Hematopoietic multipotent progenitor cell treated with erythropoietin and hydrocortisone succinate and interleukin-3 and kit ligand, for 17 days (in vitro differentiated cells): ENCODE data around the gene NCF4.

Source experiments
- DNase-seq: peaks from one replicate; pipeline ENCODE4 v3.0.0-alpha.2; 2015; ENCODE audit warnings: low spot score

NCF4 gene

DNA sequence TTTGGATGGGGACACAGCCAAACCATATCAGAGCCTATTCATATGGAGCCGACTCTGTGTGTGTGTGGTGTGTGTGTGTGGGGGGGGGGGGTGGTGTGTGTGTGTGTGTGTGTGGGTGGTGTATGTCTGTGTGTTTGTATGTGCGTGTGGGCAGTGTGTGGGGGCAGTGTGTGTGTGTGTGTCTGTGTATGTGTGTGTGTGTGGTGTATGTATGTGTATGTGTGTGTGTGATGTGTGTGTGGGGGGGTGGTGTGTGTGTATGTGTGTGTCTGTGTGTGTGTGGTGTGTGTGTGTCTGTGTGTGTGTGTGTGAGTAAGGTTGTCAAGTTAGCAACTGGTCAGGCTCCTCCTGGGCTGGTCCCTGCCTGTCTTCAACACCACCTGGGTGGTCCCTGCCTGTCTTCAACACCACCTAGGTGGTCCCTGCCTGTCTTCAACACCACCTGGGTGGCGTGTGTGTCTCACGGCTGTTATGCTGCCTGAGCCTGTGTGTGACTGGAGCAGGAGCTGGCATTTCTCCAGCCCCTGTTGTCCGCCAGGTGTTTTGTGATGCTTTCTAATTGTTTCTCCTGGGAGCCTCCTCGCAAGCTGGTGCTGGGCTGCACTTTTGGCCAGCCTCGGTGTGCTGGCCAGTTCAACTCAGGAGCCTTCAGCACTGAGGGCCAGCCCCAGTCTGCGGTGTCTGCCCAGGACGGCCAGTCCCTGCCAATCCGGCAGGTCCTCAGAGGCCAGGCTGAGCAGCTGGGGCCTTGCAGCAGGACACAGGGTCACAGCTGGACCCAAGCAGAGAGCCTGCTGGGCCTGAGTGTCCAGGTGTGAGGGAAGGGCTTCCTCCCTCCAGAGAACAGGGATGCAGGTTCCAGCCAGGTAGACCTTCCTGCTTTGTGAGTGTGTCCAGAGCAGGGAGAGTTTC lies 22.4 kb upstream of the NCF4 start:
- no peak for DNase-seq

GRCh38 chr22:36839356-36840073 lies 21.3 kb upstream of the NCF4 start:
- DNase-seq, result no peak

DNA sequence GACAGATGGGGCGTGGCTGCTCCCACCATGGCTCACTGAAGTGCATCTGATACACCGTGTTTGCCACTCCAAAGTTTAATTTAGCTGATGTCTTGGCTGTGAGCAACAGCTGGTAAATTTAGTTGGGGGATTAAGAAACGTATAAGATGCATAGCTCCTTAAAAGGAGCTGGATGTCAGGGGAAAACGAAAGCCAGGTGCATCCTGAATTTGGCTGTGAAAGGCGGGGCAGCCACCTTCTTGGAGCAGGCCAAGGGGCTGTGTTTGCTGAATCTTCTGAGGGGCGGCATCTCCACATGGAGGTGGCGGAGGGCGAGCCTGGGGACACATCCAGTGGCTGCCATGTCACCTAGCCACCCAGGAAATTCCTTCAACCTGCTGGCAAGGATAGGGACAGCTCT lies 20.7 kb upstream of the NCF4 start:
- DNase-seq, result no peak

- no peak for DNase-seq
Measured at GRCh38 chr22:36846271-36846670, 14.5 kb upstream of the NCF4 start.

DNA sequence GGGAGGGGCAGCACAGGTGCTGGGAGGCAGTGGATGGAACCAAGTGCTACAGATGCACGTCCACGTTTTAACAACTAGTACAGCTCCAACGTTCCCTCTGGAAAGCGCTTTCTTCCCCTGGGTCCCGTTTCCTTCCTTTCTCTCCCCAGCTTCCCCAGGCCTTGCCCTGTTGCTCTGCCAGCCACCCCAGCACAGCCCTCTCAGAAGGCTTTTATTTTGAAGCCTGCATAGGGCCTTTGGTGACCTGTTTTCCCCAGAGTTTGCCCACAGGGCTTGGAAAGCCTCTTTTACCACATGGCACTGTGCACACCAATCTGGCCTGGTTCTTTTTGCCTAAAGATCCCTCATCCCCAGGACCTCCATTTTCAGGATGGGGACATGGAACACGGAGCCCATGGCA lies 13.9 kb upstream of the NCF4 start:
- no peak for DNase-seq

DNA sequence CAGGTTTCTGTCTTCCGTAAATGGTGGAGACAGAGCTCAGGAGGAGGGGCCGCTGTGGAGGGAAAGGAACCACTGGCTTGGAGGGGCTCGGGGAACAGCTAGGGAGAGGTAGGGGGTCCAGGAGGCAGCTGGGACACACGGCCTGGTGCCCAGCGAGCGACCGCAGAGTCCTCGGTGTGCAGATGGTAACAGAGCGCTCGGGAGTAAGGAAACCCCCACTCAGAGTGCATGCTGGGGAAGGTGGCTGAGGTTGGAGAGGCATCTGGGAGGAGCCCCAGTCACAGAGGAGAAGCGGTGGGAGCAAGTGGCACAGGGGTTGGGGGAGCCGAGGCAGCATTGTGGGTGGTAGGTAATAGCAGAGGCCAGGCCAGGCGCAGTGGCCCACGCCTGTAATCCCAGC lies 10.8 kb upstream of the NCF4 start:
- no peak for DNase-seq

- no peak for DNase-seq
Measured at GRCh38 chr22:36850682-36851081, 10.1 kb upstream of the NCF4 start.

DNA sequence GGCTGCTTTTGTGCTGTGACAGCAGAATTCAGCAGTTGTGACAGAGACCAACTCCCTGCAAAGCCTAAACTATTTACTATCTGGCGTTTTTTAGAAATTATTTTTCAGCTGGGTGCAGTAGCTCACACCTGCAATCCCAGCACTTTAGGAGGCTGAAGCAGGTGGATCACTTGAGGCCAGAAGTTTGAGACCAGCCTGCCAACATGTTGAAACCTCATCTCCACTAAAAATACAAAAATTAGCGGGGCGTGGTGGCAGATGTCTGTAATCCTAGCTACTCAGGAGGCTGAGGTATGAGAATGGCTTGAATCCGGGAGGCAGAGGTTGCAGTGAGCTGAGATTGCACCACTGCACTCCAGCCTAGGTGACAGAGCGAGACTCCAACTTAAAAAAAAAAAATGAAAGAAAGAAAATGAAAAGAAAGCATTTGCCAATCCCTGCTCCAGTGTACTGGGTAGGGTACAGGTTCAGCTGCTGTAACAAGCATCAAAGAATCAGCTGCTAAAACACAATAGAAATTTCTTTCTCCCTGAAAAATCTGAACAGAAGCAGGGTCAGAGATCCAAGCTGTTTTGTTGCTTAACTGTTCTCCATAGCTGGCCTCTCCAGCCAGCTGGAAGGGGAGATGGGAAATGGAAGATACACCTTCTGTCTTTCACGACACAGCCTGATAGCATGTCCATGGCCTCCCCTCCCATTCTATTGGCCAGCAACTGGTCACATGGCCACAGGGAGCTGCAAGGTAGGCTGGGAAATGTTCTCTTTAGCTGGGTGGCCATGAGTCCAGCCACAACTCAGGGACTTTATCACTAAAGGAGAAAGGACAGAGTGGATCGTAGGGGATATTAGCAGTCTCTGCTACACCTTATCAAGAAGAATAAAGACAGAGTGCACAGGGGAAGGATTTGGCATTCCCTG lies 8.5 kb upstream of the NCF4 start:
- no peak for DNase-seq

- DNase-seq, result peak; percentile 56
Measured at GRCh38 chr22:36853407-36854099, 7.3 kb upstream of the NCF4 start.

DNA sequence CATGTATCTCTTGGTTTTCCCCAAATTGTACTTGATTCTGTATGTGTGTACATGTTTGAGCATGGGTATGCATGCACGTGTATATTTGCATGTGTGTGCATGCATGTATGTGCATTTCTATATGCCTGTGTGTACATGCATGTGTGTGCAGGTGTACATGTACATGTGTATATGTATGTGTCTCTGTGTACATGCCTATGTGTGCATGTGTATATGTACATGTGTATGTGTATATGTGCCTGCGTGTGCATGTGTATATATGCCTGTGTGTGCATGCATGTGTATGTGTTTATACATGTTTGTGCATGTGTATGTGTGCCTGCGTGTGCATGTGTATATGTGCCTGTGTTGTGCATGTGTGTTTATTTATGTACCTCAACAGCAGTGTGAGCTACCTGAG lies 5.3 kb upstream of the NCF4 start:
- DNase-seq, result no peak

DNA sequence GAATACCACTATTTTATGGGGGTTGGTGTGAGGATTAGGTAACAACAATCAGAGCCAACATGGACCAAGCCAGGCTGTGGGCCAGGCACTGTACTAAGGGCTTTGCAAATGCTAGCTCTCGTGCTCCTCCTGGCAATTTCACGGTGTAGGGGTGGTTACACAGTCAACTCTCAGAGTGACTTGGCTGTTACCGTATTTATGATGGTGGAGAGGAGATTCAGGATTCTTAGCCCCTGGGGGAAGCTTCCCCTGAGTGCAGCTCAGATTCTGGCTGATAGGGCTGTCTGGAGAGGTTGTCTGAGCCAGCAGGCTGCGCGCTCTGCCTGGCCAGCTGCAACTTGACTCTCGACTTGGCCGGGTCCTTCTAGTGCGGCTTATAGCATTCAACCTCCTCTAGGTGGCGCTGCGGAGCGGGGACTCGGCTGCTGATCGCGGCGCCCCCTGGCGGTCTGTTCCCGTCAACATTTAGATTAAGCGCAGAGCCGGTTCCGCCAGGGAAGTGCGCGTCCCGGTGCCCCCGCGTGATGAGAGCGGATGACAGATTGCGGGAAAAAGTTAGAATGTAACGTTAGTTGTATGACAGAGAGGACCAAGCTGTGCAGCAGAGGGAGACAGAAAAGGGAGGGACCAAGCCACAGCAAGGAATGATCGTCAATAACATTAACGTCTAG lies 4.5 kb upstream of the NCF4 start:
- peak; percentile 92 for DNase-seq

- DNase-seq, result no peak
Measured at GRCh38 chr22:36856792-36857135, 4.0 kb upstream of the NCF4 start.

GRCh38 chr22:36858156-36858555 lies 2.6 kb upstream of the NCF4 start:
- DNase-seq, result no peak

DNA sequence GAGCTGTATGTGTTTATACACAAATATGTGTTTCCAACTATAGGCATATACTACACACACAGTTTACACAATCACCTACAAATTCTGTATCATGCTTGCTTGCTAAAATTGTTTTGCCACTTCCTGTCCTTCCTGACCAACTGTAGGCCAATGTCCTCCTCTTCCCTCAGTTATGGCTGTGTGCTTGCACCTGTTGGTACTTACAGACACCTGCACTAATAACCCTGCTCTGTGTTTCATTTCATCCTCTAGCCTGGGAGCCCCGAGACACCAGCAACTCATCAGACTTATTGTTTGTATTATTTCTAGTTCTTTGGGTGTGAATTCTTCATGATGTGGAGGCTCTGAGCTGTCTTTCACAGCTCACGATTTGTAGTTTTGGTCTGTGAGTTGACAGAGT lies 1.8 kb upstream of the NCF4 start:
- DNase-seq, result no peak

DNA sequence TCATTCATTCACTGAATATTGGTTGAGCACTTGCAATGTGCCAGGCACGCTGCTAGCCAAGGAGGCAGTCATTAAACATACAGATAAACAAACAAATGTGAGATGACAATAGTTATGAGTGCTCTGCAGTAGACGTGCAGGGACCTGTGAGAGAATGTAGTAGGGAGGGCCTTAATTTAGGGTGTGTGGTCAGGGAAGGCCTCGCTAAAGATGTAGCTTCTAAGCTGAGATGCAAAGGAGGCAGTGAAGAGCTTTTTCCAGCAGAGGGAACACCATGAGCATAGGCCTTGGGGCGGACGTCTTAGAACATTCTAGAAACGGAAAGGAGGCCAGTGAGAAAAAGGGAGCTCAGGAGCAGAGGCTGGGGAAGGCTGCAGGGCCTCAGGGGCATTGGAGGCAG lies 789 bp upstream of the NCF4 start:
- no peak for DNase-seq

DNA sequence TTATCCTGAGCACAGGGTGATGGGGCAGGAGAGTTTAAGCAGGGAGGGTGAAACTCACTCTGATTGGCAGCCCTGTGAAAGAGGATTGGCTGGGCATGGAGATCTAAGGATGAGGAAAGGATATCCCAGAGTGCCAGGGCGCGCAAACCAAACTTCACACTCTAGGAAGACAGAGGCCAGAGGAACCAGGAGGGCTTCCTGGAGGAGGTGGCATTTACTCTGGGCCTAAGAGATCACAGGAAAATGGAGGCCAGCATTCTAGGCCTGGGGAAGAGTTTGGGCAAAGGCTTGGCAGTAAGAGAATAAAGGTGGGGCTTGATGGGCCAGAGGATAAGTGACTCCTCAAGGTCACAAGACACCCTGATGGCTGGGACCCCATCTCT lies 377 bp upstream of the NCF4 start:
- DNase-seq, result no peak

GRCh38 chr22:36862251-36863242 lies 1.7 kb downstream of the NCF4 start:
- DNase-seq, result no peak

- no peak for DNase-seq
Measured at GRCh38 chr22:36863281-36863680, 2.5 kb downstream of the NCF4 start.

DNA sequence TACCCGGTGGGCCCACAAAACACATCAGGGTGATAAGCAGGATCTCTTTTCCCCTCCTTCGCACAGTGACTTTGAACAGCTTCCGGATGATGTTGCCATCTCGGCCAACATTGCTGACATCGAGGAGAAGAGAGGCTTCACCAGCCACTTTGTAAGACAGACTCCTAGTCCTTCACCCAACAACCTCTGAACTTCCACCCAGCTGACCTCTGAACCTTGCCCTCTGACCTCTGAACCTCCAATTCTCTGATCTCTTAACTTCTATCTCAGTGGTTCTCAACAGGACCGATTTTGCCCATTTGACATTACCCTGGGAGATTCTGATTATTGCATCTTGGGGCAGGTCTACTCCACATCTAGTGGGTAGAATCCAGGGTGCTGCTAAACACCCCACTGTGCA lies 3.2 kb downstream of the NCF4 start:
- DNase-seq, result no peak
